Body of pancreas (tissue), 4 donors: ENCODE results near the gene UBE2E2.

Experiments
- CTCF ChIP-seq, 7 experiments: fragments of 450-650 bp in 4 of 7; fragments of 200-600 bp in 3 of 7; sonication (generic) in 3 of 7; IDR thresholded peaks; one replicate each; pipeline ENCODE4 v1.5.1; 2016 to 2019; ENCODE audit warnings: antibody characterized with exemption in 7 of 7
- POLR2A ChIP-seq, 3 donors: fragments of 450-650 bp; IDR thresholded peaks; one replicate each; pipeline ENCODE4 v1.6.1; 2016; ENCODE audit warnings: antibody characterized with exemption in 3 of 3, mild to moderate bottlenecking in 2 of 3

GRCh38 chr3:23566499-23566898 is 363.4 kb downstream of the UBE2E2 start:
- no peak for TF ChIP-seq CTCF (IDR thresholded peaks at IDR 0.05)
- TF ChIP-seq POLR2A (IDR thresholded peaks at IDR 0.05), result no peak
